Effector CD4-positive, alpha-beta T cell (primary cell): ENCODE results near the gene FBLN1. TPM values are rescaled to one million over a fixed set of nuclear protein-coding genes. Genes with fewer than 3 reads are reported as not detected.
"Not testable (repeated sequence)": the region's sequence is repeated elsewhere in the genome, so short reads cannot be mapped to it uniquely, and the experiment has no call there.

ENCODE experiments used
- DNase-seq: peaks from one replicate; pipeline ENCODE4 v3.0.0-alpha.2; 2020
- total RNA-seq: gene quantifications from one replicate; lab custom pipeline; 2026; lab: John Stamatoyannopoulos, UW

FBLN1 gene
- total RNA-seq, result not detected

DNA sequence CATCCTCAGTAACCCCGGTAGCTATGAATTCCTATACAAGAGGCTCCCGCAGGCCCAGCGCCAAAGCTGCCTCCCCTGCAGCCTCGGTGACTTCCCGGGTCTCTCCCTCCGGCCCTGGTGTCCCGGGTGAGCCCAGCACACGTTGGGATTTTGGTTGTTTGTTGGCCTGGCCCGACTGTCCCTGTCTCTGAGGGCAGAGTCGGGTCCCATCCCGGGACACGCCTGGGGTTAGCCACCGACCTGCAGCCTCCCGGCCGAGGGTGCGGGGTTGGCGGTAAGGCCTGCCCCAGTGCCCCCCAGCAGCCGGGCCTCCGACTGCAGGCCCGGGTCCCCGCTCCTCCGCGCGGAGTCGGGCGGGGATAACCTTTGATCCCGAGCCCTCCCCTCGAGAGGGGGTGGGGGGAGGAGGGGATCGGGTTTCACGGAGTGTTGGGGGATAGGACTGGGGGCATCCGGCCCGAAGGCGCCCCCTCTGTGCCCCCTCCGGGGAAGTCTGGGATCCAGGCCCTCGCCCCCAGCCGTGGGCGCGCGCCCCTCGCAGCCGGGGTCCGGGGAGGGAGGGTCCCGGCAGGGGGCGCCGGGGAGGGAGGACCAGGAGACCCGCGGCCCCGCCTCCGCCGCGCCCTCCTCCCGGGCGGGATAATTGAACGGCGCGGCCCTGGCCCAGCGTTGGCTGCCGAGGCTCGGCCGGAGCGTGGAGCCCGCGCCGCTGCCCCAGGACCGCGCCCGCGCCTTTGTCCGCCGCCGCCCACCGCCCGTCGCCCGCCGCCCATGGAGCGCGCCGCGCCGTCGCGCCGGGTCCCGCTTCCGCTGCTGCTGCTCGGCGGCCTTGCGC is at the start of gene FBLN1:
Gene FBLN1 (plus strand): TSS at position 669 of the 835 bp plus-strand sequence. CDS start 103 bp downstream, at position 772.
- DNase-seq, result no peak

DNA sequence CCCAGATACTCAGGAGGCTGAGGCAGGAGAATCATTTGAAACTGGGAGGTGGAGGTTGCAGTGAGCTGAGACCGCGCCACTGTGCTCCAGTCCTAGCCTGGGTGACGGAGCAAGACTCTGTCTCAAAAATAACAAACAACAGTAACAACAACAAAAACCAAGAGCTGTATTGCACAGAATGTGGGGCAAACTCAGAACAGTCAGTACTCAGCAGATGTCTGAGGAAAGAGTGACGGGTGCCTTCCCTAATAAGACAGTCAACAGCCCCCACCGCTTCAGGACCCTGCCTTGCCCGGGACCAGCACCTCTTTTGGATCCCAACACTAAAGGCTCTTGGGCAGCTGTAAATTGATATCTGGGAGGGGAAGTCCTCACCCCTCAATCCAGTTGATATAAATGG is 48.9 kb upstream of the FBLN1 start:
- no peak for DNase-seq

DNA sequence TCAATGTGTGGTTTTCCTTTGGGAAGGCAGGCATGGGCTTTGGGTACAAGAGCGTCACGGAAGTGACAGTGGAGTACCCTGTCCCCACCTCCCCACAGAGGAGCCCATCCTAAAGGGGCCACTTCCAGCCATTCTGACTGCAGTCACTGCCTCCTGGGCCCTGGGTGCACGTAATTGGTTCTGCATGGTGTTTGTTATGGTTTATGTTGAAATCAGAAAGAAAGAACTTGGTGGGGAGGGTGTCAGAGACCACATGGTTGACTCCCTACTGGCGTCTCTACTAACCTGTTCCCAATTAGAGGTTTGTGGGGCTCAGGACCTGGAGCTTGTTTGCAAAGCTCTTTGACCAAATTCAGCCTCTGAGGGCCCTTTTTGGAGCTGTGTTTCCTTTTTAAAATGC is 48.4 kb upstream of the FBLN1 start:
- DNase-seq, result no peak

GRCh38 chr22:45455212-45455611 is 47.5 kb upstream of the FBLN1 start:
- no peak for DNase-seq

- no peak for DNase-seq
Measured at GRCh38 chr22:45455621-45456020, 47.1 kb upstream of the FBLN1 start.

- no peak for DNase-seq
Measured at GRCh38 chr22:45456811-45457210, 45.9 kb upstream of the FBLN1 start.

DNA sequence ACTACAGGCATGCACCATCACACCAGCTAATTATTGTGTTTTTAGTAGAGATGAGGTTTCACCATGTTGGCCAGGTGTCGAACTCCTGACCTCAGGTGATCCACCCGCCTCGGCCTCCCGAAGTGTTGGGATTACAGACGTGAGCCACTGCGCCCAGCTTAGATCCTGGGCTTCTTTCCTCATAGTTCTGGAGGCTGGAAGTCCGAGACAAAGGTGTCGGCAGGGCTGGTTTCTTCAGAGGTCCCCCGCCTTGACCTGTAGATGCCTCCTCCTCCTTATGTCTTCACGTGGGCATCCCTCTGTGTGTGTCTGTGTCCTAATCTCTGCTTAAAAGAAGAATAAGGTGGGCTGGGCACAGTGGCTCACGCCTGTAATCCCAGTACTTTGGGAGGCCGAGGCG is 44.2 kb upstream of the FBLN1 start:
- no peak for DNase-seq

DNA sequence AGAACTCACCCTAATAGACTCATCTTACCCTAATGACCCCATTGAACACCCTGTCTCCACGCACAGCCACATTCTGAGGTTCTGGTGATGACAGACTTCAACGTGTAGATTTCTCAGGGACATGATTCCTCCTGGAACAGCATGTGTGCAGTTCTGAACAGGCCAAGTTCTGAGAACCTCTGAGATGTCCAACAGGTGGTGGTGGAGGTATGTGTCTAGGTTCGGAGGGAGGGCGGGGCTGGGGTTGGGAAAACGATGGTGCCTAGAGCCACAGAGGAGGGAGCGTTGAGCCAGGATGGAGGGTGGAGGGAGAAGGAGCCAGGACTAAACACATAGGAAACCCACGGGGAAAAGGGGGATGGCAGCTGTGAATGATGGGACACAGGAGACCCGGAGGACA is 43.4 kb upstream of the FBLN1 start:
- DNase-seq, result no peak

DNA sequence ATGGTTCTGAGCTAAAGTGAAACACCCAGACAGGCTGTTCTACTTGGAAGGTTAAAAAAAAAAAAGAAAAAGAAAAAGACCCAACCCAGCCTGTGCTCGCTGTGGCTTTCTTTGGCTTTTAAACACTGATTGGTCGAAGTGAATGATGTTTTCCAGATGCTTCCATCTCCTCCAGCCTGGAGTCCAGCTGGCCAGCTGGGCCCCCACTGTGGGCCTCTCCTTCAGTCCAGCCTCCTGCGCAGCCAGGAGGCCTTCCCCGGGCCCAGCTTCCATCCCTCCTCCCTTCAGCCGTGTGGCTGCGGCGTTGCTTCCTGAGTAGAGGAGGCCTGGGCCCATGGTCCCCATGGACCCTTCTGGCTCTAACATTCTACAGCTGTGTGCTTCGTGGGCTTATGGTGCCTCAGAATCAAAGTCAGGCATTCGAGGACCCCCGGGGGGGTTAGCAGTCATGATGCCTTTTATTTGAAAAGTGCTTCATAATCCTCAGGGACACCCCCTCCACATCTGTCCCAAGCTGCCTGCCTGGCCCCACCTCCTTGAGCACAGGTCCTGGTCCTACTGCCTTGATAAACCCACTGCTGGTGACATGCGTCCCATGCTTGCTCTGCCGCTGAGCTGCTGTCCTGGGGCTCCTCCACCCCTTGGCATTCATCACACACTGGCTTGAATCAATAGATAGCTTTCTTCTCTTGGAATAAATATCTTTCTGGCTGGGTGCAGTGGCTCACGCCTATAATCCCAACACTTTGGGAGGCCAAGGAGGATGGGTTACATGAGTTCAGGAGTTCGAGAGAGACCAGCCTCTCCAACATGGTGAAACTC is 42.2 kb upstream of the FBLN1 start:
- no peak for DNase-seq

- DNase-seq, result no peak
Measured at GRCh38 chr22:45462034-45462655, 40.5 kb upstream of the FBLN1 start.

DNA sequence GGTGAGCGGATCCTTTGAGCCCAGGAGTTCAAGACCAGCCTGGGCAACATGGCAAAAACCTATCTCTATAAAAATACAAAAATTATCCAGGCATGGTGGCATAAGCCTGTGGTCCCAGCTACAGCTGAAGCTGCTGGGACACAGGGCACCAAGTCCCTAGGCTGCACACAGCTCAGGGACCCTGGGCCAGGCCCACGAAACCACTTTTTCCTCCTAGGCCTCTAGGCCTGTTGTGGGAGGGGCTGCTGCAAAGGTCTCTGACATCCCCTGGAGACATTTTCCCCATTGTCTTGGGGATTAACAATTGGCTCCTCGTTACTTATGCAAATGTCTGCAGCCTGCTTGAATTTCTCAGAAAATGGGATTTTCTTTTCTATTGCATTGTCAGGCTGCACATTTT is 39.0 kb upstream of the FBLN1 start:
- not testable (repeated sequence) for DNase-seq

DNA sequence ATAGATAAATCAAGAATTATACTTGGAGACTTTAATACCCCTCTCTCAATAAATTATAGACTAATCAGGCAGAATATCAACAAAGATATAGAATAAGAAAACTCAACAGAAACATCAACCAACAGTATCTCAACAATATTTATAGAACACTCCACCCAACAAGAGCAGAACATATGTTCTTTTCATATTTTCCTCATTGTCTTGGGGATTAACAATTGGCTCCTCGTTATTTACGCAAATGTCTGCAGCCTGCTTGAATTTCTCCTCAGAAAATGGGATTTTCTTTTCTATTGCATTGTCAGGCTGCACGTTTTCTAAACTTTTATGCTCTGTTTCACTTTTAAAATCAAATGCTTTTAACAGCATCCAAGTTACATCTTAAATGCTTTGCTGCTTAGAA is 37.0 kb upstream of the FBLN1 start:
- no peak for DNase-seq

- DNase-seq, result no peak
Measured at GRCh38 chr22:45468872-45469271, 33.8 kb upstream of the FBLN1 start.

DNA sequence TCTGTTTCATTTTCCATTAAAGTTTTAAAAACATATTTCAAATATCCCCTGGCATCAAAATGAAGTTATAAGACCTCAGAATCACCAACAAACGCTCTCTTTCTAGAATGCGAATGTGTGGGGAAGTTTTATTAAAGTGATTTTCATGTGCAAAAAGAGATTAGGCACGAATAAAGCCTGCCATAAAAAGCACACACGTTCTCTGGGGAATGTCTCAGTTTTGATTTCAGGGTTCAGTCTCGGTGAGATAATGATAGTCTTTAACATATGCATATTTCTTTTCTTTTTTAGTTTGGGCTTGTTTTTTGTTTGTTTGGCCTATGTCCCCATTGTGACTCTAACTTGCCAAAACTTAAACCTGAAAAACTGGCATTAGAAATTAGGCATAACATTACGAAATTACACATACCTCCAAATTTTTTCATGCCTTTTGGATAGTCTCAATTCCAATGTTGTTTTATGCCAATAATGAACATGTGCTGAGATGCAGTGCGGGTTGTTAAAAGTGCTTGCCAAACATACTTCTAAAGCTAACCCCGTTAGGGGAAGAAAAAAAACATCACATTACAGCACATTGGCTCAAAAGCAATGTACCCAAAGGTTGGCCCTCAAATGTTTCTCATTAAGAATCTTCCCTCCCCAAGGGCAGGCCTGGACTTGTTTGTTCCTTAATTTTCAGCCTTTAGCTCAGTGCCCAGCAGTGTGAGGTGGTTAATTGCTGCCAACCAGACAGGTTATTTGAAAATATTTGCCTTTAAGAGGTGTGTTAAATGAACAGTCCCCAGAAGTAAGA is 33.2 kb upstream of the FBLN1 start:
- DNase-seq, result no peak

DNA sequence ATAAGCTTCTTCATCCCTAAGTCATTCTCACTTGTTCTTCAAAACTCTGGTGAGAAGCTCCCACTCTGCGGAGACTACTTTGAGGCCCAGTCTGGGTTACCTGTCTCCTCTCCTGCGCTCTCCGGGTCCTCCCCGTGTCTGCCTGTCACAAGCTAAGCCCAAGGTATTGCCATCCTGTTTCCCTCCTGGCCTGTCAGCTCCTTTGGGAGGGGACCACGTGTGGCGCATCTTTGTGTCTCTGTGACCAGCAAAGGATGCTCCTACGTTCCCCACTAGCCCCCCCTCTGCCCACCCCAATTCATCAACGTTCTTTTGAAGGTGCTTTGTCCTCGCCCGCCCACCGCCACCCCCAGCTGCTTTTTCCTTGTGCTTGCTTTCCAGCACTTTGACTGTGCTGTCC is 31.8 kb upstream of the FBLN1 start:
- DNase-seq, result no peak

GRCh38 chr22:45472426-45472825 is 30.3 kb upstream of the FBLN1 start:
- DNase-seq, result no peak

DNA sequence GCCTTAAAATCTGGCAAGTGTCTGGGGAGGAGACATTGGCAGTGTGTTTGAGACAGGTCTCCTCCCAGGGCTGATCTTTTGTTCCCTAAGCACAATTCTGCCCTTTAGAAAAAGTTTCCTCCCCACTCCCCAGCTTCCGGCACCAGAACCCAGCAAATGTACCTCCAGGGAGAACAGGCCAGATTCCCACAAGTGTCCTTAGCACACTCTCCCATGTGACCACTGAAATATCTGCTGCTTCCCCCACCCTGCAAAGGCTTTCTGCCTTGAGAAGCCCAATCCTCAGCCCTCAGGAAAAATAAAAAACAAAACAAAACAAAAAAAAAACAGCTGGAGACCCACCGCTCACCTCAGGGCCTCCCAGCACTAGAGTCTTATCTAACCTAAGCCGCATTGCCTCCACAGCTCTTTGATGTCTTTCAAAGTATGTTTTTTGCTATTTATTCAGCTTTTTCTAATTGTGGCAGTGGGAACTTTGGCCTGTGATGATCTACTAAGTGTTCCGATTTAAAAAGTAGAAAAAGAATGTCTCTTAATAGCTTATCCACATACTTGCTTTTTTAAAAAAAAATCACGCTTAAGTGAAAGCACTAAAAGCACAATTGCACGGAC is 29.0 kb upstream of the FBLN1 start:
- no peak for DNase-seq

DNA sequence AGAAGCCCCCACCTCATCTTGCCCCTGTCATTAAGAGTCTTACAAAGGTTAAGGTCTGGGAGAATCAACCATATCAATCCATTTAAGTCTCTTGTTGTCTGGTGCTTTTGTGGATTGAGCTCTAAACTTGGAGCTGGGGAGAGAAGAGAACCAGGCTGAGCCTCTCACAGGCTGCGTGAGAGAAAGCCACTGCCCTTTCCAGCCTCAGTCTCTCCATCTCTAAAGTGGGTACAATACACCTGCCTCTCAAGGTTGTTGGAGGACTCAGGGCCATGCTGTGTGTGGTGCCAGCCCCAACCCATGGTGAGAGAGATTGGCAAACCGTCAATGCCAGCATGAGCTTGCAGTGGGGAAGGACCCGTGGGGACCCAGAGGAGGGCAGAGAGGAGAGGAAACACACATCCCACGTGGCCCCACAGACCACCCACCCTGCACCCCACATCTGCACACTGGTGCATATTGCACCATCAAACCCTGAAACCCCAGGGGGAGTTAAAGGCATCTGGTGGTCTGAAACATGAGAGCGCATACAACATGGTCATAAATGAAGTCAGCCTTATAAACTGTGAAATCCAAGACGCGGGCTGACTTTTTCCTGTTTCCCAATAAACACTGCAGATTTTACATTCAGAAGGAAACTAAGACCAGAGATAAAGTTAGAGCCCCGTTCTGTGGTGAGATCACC is 27.5 kb upstream of the FBLN1 start:
- DNase-seq, result no peak

- DNase-seq, result no peak
Measured at GRCh38 chr22:45475851-45476514, 26.7 kb upstream of the FBLN1 start.

GRCh38 chr22:45476814-45477213 is 25.9 kb upstream of the FBLN1 start:
- DNase-seq, result no peak
